HG03457 (cell line): Measurements from ENCODE around the gene FGF18.

ENCODE experiments used
- ATAC-seq: cut with Tn5 transposase; IDR thresholded peaks from one replicate; pipeline ENCODE4 v1.9.1; 2021; ENCODE audit warnings: moderate number of reproducible peaks; ENCODE audit not compliant: unreplicated experiment

FGF18 gene

GRCh38 chr5:171436804-171437285 is 17.4 kb downstream of the FGF18 start:
- ATAC-seq: no peak

GRCh38 chr5:171437286-171437821 is 17.9 kb downstream of the FGF18 start:
- ATAC-seq: no peak

GRCh38 chr5:171438738-171439137 is 19.3 kb downstream of the FGF18 start:
- no peak for ATAC-seq

GRCh38 chr5:171441246-171441791 is 21.9 kb downstream of the FGF18 start:
- no peak for ATAC-seq

GRCh38 chr5:171442287-171443042 is 23.0 kb downstream of the FGF18 start:
- no peak for ATAC-seq

GRCh38 chr5:171444582-171444981 is 25.1 kb downstream of the FGF18 start:
- ATAC-seq: no peak

- ATAC-seq: no peak
These were observed 26.4 kb downstream of the FGF18 start for GRCh38 chr5:171445644-171446516.

- ATAC-seq: no peak
These were observed 27.8 kb downstream of the FGF18 start for GRCh38 chr5:171447226-171447625.

GRCh38 chr5:171449426-171449825 is 30.0 kb downstream of the FGF18 start:
- no peak for ATAC-seq

- ATAC-seq: no peak
These were observed 31.2 kb downstream of the FGF18 start for GRCh38 chr5:171450423-171451331.

- no peak for ATAC-seq
These were observed 32.0 kb downstream of the FGF18 start for GRCh38 chr5:171451421-171451820.

GRCh38 chr5:171453056-171453725 is 33.7 kb downstream of the FGF18 start:
- no peak for ATAC-seq

- ATAC-seq: no peak
These were observed 34.5 kb downstream of the FGF18 start for GRCh38 chr5:171453988-171454387.

GRCh38 chr5:171454549-171454948 is 35.1 kb downstream of the FGF18 start:
- no peak for ATAC-seq

GRCh38 chr5:171455522-171455921 is 36.1 kb downstream of the FGF18 start:
- ATAC-seq: no peak

GRCh38 chr5:171457208-171457981 is 37.9 kb downstream of the FGF18 start:
- ATAC-seq: no peak

- ATAC-seq: no peak
These were observed 40.4 kb downstream of the FGF18 start for GRCh38 chr5:171459839-171460238.

GRCh38 chr5:171462136-171462927 is 42.9 kb downstream of the FGF18 start:
- no peak for ATAC-seq
